GM12892 (cell line): ENCODE measurements around the gene SMAP2.

Experiments used
- POLR2AphosphoS5 ChIP-seq: IDR thresholded peaks from 2 replicates; pipeline ENCODE4 v1.6.1; 2011; ENCODE audit warnings: low read depth, low read length, control low read depth
- TAF1 ChIP-seq: IDR thresholded peaks from 2 replicates; pipeline ENCODE4 v1.6.1; 2011; ENCODE audit warnings: low read depth, mild to moderate bottlenecking, control low read depth, low read length, borderline replicate concordance

- TF ChIP-seq TAF1 (no peak), POLR2AphosphoS5 (no peak)
These were observed 49.7 kb downstream of the SMAP2 start for GRCh38 chr1:40423264-40423642.
